Calu3 (cell line): ENCODE measurements around the gene HSCB. TPM values are rescaled to one million over a fixed set of nuclear protein-coding genes. Genes with fewer than 3 reads are reported as not detected.

ENCODE experiments used
- BruUV-seq: library from RNA; stranded (reverse); fragments of 400-500 nt; replicated peaks from 2 replicates; lab custom pipeline; 2021; lab: Mats Ljungman, UMichigan
- CTCF ChIA-PET: fragments of 300-600 bp; sonication (Branson Sonifier 250); formaldehyde crosslinking; loops from one replicate; lab custom pipeline; 2022; ENCODE audit warnings: antibody characterized with exemption; lab: Charles Lee
- DNase-seq: peaks from one replicate; pipeline ENCODE4 v3.0.0; 2022
- H3K27ac Mint-ChIP-seq: one replicate; pipeline ENCODE4 v1.8.0; 2022; ENCODE audit warnings: mixed read lengths; ENCODE audit not compliant: unreplicated experiment
- H3K27me3 Mint-ChIP-seq: one replicate; pipeline ENCODE4 v1.8.0; 2022; ENCODE audit warnings: mixed read lengths; ENCODE audit not compliant: unreplicated experiment
- H3K36me3 Mint-ChIP-seq: one replicate; pipeline ENCODE4 v1.8.0; 2022; ENCODE audit warnings: mild to moderate bottlenecking, moderate library complexity, mixed read lengths; ENCODE audit not compliant: insufficient read depth, unreplicated experiment
- H3K4me1 Mint-ChIP-seq: one replicate; pipeline ENCODE4 v1.8.0; 2022; ENCODE audit warnings: mild to moderate bottlenecking, low read depth, mixed read lengths; ENCODE audit not compliant: unreplicated experiment
- H3K4me3 Mint-ChIP-seq: one replicate; pipeline ENCODE4 v1.8.0; 2022; ENCODE audit warnings: mild to moderate bottlenecking, low read depth, moderate library complexity, mixed read lengths; ENCODE audit not compliant: unreplicated experiment
- H3K9me3 Mint-ChIP-seq: one replicate; pipeline ENCODE4 v1.8.0; 2022; ENCODE audit warnings: low read depth, mixed read lengths; ENCODE audit not compliant: unreplicated experiment
- intact Hi-C: fragments of 100-400 bp; cut with micrococcal nuclease; formaldehyde crosslinking; loops from one replicate; pipeline ENCODE4 v1.10.0; 2022; ENCODE audit not compliant: unreplicated experiment
- total RNA-seq: library from RNA; stranded (reverse); gene quantifications from 2 replicates; pipeline ENCODE4 v1.2.3, GENCODE V29; 2022
- TF ChIP-seq, protein P1 (sequence below): fragments of 200-600 bp; IDR thresholded peaks from one replicate; pipeline ENCODE4 v1.8.0; 2022; ENCODE audit warnings: antibody characterized with exemption; ENCODE audit not compliant: unreplicated experiment

Gene HSCB
- total RNA-seq, 1 experiment from 2014 or later, result 16.5 TPM

DNA sequence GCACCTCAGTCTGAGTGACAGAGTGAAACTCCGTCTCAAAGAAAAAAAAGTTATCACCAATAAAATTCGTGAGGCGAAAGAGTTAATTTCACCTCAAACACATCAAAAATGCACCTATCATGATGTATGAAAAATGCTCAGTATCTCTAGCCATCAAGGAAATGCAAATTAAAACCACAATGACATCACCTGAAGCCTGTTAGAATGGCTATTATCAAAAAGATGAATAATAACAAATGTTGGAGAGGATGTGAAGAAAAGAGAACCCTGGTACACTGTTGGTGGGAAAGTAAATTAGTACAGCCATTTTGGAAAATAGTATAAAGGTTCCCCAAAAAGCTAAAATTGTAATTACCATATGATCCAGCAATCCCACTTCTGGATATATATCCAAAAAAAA lies 23.8 kb upstream of the HSCB start:
- TF ChIP-seq, protein P1, sequence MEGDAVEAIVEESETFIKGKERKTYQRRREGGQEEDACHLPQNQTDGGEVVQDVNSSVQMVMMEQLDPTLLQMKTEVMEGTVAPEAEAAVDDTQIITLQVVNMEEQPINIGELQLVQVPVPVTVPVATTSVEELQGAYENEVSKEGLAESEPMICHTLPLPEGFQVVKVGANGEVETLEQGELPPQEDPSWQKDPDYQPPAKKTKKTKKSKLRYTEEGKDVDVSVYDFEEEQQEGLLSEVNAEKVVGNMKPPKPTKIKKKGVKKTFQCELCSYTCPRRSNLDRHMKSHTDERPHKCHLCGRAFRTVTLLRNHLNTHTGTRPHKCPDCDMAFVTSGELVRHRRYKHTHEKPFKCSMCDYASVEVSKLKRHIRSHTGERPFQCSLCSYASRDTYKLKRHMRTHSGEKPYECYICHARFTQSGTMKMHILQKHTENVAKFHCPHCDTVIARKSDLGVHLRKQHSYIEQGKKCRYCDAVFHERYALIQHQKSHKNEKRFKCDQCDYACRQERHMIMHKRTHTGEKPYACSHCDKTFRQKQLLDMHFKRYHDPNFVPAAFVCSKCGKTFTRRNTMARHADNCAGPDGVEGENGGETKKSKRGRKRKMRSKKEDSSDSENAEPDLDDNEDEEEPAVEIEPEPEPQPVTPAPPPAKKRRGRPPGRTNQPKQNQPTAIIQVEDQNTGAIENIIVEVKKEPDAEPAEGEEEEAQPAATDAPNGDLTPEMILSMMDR, result no peak
- H3K36me3 Mint-ChIP-seq, result no peaks in the 10 kb centered on the region
- no peak for DNase-seq
- CTCF ChIA-PET, result no interaction called here
- no peaks in the 10 kb centered on the region for H3K27me3 Mint-ChIP-seq
- no peak overlapping the region for H3K4me3 Mint-ChIP-seq
- no peaks in the 10 kb centered on the region for H3K4me1 Mint-ChIP-seq
- no TSS peak for BruUV-seq
- H3K9me3 Mint-ChIP-seq, result no peaks in the 10 kb centered on the region
- H3K27ac Mint-ChIP-seq, result no peak overlapping the region
- intact Hi-C loops, result no loop called here

DNA sequence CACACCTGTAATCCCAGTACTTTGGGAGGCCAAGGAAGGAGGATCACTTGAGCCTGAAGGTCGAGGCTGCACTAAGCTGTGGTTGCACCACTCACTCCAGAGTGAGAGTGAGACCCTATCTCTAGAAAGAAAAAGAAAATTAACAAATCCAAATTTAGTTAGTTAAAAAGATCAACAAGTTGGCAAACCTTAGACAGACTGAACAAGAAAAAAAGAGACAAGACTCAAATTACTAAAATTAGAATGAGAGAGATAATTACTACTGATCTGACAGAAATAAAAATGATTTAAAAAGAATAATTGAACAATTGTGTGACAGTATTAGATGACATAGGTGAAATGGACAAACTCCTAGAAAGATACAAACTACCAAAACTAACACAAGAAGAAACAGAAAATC lies 13.8 kb upstream of the HSCB start:
- H3K4me1 Mint-ChIP-seq, result no peaks in the 10 kb centered on the region
- H3K27ac Mint-ChIP-seq, result no peak overlapping the region
- no TSS peak for BruUV-seq
- no peaks in the 10 kb centered on the region for H3K9me3 Mint-ChIP-seq
- intact Hi-C loops, result no loop called here
- TF ChIP-seq, protein P1, result no peak
- H3K4me3 Mint-ChIP-seq, result no peak overlapping the region
- H3K36me3 Mint-ChIP-seq, result no peaks in the 10 kb centered on the region
- DNase-seq, result no peak
- CTCF ChIA-PET, result no interaction called here
- H3K27me3 Mint-ChIP-seq, result no peaks in the 10 kb centered on the region

DNA sequence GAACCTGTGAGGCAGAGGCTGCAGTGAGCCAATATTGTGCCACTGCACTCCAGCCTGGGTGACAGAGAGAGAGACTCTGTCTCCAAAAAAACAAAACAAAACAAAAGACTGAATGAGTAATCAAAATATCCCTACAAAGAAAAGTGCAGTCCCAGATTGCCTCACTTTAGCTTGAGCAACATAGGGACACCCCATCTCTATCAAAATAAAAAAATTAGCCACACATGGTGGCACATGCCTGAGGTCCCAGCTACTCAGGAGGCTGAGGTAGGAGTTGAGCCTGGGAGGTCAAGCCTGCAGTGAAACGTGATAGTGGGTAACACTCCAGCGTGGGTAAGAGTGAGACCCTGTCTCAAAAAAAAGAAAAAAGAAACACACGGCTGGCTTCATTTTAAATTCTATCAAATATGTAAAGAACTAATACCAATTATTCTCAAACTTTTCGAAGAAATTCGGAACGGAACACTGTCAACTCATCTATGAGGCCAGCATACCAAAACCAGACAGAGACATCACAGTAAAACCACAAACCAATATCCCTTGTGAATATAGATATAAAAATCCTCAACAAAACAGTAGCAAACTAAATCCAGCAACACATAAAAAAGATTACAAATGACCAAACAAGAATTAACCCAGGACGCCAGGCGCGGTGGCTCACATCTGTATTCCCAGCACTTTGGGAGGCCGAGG lies 13.1 kb upstream of the HSCB start:
- BruUV-seq, result no TSS peak
- Mint-ChIP-seq H3K27me3 (no peaks in the 10 kb centered on the region), H3K9me3 (no peaks in the 10 kb centered on the region), H3K27ac (no peak overlapping the region), H3K4me1 (no peaks in the 10 kb centered on the region), H3K36me3 (no peaks in the 10 kb centered on the region), H3K4me3 (no peak overlapping the region)
- CTCF ChIA-PET, result no interaction called here
- TF ChIP-seq, protein P1, result no peak
- no peak for DNase-seq
- intact Hi-C loops, result no loop called here

- TF ChIP-seq, protein P1, result no peak
- no peaks in the 10 kb centered on the region for H3K9me3 Mint-ChIP-seq
- H3K4me3 Mint-ChIP-seq, result no peak overlapping the region
- peaks cover 6% of the 10 kb centered on the region for H3K36me3 Mint-ChIP-seq
- CTCF ChIA-PET, result interaction anchor here (0.6 kb wide), 1 partner anchor 270 kb away, joined by 4 read pairs; no protein-coding TSS in a partner anchor
- no peaks in the 10 kb centered on the region for H3K27me3 Mint-ChIP-seq
- DNase-seq, result no peak
- no peak overlapping the region for H3K27ac Mint-ChIP-seq
- H3K4me1 Mint-ChIP-seq, result no peaks in the 10 kb centered on the region
- intact Hi-C loops, result no loop called here
- no TSS peak for BruUV-seq
Measured at GRCh38 chr22:28730179-28730578, 11.7 kb upstream of the HSCB start.
